CD14-positive monocyte (primary cell): ENCODE measurements around the gene RABGAP1. TPM values are rescaled to one million over a fixed set of nuclear protein-coding genes. Genes with fewer than 3 reads are reported as not detected.

Source experiments
- DNase-seq, 3 donors: peaks; one replicate each; pipeline ENCODE4 v3.0.0-alpha.2; 2011 to 2022
- H2AFZ ChIP-seq: 2 replicates; pipeline ENCODE4 v1.6.0; 2012; ENCODE audit warnings: mild to moderate bottlenecking, low read depth, low read length, inconsistent platforms; ENCODE audit not compliant: insufficient read depth, poor library complexity, severe bottlenecking
- H3K27ac ChIP-seq, 2 donors: 1 replicate in 1 of 2; 2 replicates in 1 of 2; pipeline ENCODE4 v1.5.1; 2012 to 2013; ENCODE audit warnings: low read length in 2 of 2, control low read depth in 1 of 2, inconsistent platforms in 1 of 2, low read depth in 1 of 2, mild to moderate bottlenecking in 1 of 2
- H3K27me3 ChIP-seq, 2 donors: one replicate each; pipeline versions ENCODE4 v1.6.0 to v1.6.1; 2011 to 2013; ENCODE audit warnings: low read length in 2 of 2; ENCODE audit not compliant: control insufficient read depth in 2 of 2, insufficient read depth in 2 of 2
- H3K36me3 ChIP-seq, 2 donors: replicated peaks in 1 of 2; 1 replicate in 1 of 2; 2 replicates in 1 of 2; pipeline versions ENCODE4 v1.5.1 to v1.6.1; 2012 to 2013; ENCODE audit warnings: low read length in 2 of 2, control low read depth in 1 of 2, inconsistent platforms in 1 of 2, mild to moderate bottlenecking in 1 of 2; ENCODE audit not compliant: insufficient read depth in 2 of 2, control insufficient read depth in 1 of 2
- H3K4me1 ChIP-seq, 2 donors: 1 replicate in 1 of 2; 2 replicates in 1 of 2; pipeline versions ENCODE4 v1.5.1 to v1.6.1; 2012 to 2013; ENCODE audit warnings: low read length in 2 of 2, control low read depth in 1 of 2, inconsistent platforms in 1 of 2, mild to moderate bottlenecking in 1 of 2, moderate library complexity in 1 of 2; ENCODE audit not compliant: insufficient read depth in 2 of 2, control insufficient read depth in 1 of 2
- H3K4me2 ChIP-seq: replicated peaks from 2 replicates; pipeline ENCODE3; 2012; ENCODE audit warnings: low read length, moderate library complexity, mild to moderate bottlenecking; ENCODE audit not compliant: poor library complexity, severe bottlenecking; ENCODE audit errors: extremely low read depth
- H3K4me3 ChIP-seq, 3 experiments: fragments of 200-600 bp in 1 of 3; sonication (generic) in 1 of 3; replicated peaks in 1 of 3; 1 replicate in 2 of 3; 2 replicates in 1 of 3; pipeline ENCODE4 v1.5.1; 2011 to 2013; ENCODE audit warnings: low read length in 3 of 3, mild to moderate bottlenecking in 3 of 3, control low read depth in 2 of 3, low read depth in 2 of 3, inconsistent platforms in 1 of 3, moderate library complexity in 1 of 3
- H3K79me2 ChIP-seq: 2 replicates; pipeline ENCODE4 v1.6.0; 2012; ENCODE audit warnings: mild to moderate bottlenecking, control low read depth, inconsistent platforms, low read length, moderate library complexity; ENCODE audit not compliant: insufficient read depth
- H3K9ac ChIP-seq: 2 replicates; pipeline ENCODE4 v1.6.0; 2017; ENCODE audit warnings: low read length, mild to moderate bottlenecking; ENCODE audit not compliant: insufficient read depth, poor library complexity, severe bottlenecking
- H3K9me3 ChIP-seq, 2 donors: replicated peaks in 1 of 2; 1 replicate in 1 of 2; 2 replicates in 1 of 2; pipeline versions ENCODE4 v1.5.1 to v1.6.1; 2012 to 2013; ENCODE audit warnings: low read length in 2 of 2, control low read depth in 1 of 2; ENCODE audit not compliant: control insufficient read depth in 1 of 2, insufficient read depth in 1 of 2
- H4K20me1 ChIP-seq: 2 replicates; pipeline ENCODE4 v1.6.0; 2012; ENCODE audit warnings: mild to moderate bottlenecking, low read length, control low read depth, moderate library complexity; ENCODE audit not compliant: insufficient read depth
- H3K27ac Mint-ChIP-seq, 7 donors: one replicate each; pipeline ENCODE4 v1.8.0; 2020; ENCODE audit warnings: mild to moderate bottlenecking in 7 of 7, mixed read lengths in 7 of 7, moderate library complexity in 6 of 7, inconsistent platforms in 2 of 7
- H3K27me3 Mint-ChIP-seq, 3 donors: one replicate each; pipeline ENCODE4 v1.8.0; 2021 to 2022; ENCODE audit warnings: low read depth in 3 of 3, mild to moderate bottlenecking in 3 of 3, mixed read lengths in 3 of 3, moderate library complexity in 3 of 3, inconsistent platforms in 1 of 3
- H3K36me3 Mint-ChIP-seq, 2 donors: one replicate each; pipeline ENCODE4 v1.8.0; 2020; ENCODE audit warnings: mixed read lengths in 2 of 2, inconsistent platforms in 1 of 2, mild to moderate bottlenecking in 1 of 2
- H3K4me1 Mint-ChIP-seq: one replicate; pipeline ENCODE4 v1.8.0; 2020; ENCODE audit warnings: mild to moderate bottlenecking, mixed read lengths
- H3K4me3 Mint-ChIP-seq, 2 donors: one replicate each; pipeline ENCODE4 v1.8.0; 2020; ENCODE audit warnings: mild to moderate bottlenecking in 2 of 2, mixed read lengths in 2 of 2, moderate library complexity in 1 of 2
- H3K9me3 Mint-ChIP-seq, 7 donors: one replicate each; pipeline ENCODE4 v1.8.0; 2020 to 2022; ENCODE audit warnings: mixed read lengths in 7 of 7, mild to moderate bottlenecking in 6 of 7, moderate library complexity in 6 of 7, inconsistent platforms in 2 of 7
- CTCF ChIP-seq: fragments of 200-600 bp; IDR thresholded peaks from one replicate; pipeline ENCODE4 v1.8.0; 2022; ENCODE audit warnings: antibody characterized with exemption, mild to moderate bottlenecking
- WGBS: methylation state at CpG from one replicate; pipeline ENCODE4 v1.1.5; 2013; ENCODE audit warnings: missing lambda C conversion rate; ENCODE audit not compliant: insufficient coverage; 5-methylcytosine and 5-hydroxymethylcytosine counted together
- intact Hi-C, 2 donors: fragments of 100-400 bp; cut with micrococcal nuclease; formaldehyde crosslinking; loops; one replicate each; pipeline versions ENCODE4 v1.15.0 to v1.15.1; 2023
- polyA plus RNA-seq, 3 donors: library from polyadenylated mRNA; depleted of rRNA in 1 of 3; unstranded in 2 of 3; stranded (reverse) in 1 of 3; fragments of 300-500 nt in 2 of 3; fragments of >200 nt in 1 of 3; fragmentation: Illumina TruSeq in 2 of 3; gene quantifications; 1 replicate in 2 of 3; 2 replicates in 1 of 3; pipeline ENCODE4 v1.2.3, GENCODE V29; 2012 to 2021

RABGAP1 gene
- polyA plus RNA-seq, 3 donors, result 14.7 to 24.1 (median 19.3) TPM

DNA sequence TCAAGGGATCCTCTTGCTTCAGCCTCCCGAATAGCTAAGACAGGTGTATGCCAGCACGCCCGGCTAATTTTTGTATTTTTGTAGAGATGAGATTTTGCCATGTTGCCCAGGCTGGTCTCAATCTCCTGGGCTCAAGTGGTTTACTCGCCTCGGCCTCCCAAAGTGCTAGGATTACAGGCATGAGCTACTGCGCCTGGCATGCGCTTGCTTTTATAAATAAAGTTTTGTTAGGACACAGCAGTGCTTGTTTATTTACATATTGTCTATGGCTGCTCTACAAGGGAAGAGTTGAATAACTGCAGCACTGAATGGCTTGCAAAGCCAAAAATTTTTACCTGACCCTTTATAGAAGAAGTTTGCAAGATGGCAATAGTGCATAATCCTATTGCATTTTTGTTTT lies 120.4 kb downstream of the RABGAP1 start:
- H3K9me3 Mint-ChIP-seq, result peaks cover 0 to 1% (median 0%) of the 10 kb centered on the region in 7 donors
- H4K20me1 ChIP-seq, result no peaks in the 10 kb centered on the region
- no peaks in the 10 kb centered on the region for H3K9me3 ChIP-seq
- 100% methylated on average over 6 of the region's 7 CpGs for WGBS
- no peak overlapping the region for H3K27ac Mint-ChIP-seq
- H3K79me2 ChIP-seq, result no peaks in the 10 kb centered on the region
- H3K27me3 Mint-ChIP-seq, result no peaks in the 10 kb centered on the region
- peaks cover 20 to 46% of the 10 kb centered on the region in 2 donors for H3K36me3 ChIP-seq
- H3K9ac ChIP-seq, result no peak overlapping the region
- H3K4me1 Mint-ChIP-seq, result no peaks in the 10 kb centered on the region
- no peak overlapping the region for H2AFZ ChIP-seq
- no peak for TF ChIP-seq CTCF
- H3K4me3 ChIP-seq, result no peak overlapping the region
- H3K27me3 ChIP-seq, result no peaks in the 10 kb centered on the region
- H3K36me3 Mint-ChIP-seq, result peaks cover 33 to 35% of the 10 kb centered on the region in 2 donors
- H3K4me2 ChIP-seq, result no peak overlapping the region
- intact Hi-C loops, result no loop called here
- H3K27ac ChIP-seq, result no peak overlapping the region
- no peak for DNase-seq
- H3K4me3 Mint-ChIP-seq, result no peak overlapping the region
- H3K4me1 ChIP-seq, result no peaks in the 10 kb centered on the region

- Mint-ChIP-seq H3K27ac (no peak overlapping the region), H3K36me3 (peaks cover 41 to 43% of the 10 kb centered on the region in 2 donors)
Measured at GRCh38 chr9:123062351-123063176, 121.7 kb downstream of the RABGAP1 start.

More at GRCh38 chr9:123062351-123063176, 121.7 kb downstream of the RABGAP1 start:
- Mint-ChIP-seq H3K27me3 (no peaks in the 10 kb centered on the region), H3K9me3 (peaks cover 0 to 1% (median 0%) of the 10 kb centered on the region in 7 donors), H3K4me1 (no peaks in the 10 kb centered on the region), H3K4me3 (no peak overlapping the region)
- Histone ChIP-seq H3K4me2 (no peak overlapping the region), H3K9me3 (no peaks in the 10 kb centered on the region), H3K4me3 (no peak overlapping the region), H3K27me3 (no peaks in the 10 kb centered on the region), H3K27ac (no peak overlapping the region), H4K20me1 (no peaks in the 10 kb centered on the region), H3K9ac (no peak overlapping the region), H3K79me2 (no peaks in the 10 kb centered on the region), H2AFZ (no peak overlapping the region), H3K36me3 (peaks cover 32 to 59% of the 10 kb centered on the region in 2 donors), H3K4me1 (no peaks in the 10 kb centered on the region)
- 100% methylated on average over 4 of the region's 7 CpGs for WGBS
- TF ChIP-seq CTCF, result no peak
- no peak for DNase-seq
- intact Hi-C loops, result no loop called here
